ENCODE data around the gene PTPRN2. TPM values are rescaled to one million over a fixed set of nuclear protein-coding genes. Genes with fewer than 3 reads are reported as not detected.

Gene PTPRN2
- total and polyA plus RNA-seq, 7 donors: 0.47 to 0.82 (median 0.51) TPM

DNA sequence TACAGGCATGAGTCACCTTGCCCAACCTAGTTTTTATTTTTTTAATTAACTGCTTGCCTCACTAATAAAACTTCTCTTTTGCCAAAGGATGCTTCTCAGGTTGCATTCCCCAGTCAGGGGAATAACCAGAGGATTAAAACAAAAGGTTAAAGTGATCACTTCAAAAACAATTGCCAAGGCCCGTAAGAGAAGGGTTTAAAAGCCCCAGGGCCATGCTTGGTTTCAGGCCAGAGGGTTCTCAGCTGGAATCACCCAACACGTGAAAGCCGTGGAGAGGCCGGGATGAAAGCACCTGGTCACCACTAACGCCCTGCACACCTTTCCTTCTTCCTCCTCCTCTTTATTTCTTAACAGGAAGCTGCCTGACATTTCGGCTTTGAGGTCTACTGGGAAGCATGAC, 587.5 kb downstream of the PTPRN2 start:
- no peaks in the 10 kb centered on the region for H3K9me3 ChIP-seq
- no peaks in the 10 kb centered on the region for H3K4me1 ChIP-seq
- H3K4me3 ChIP-seq: no peak overlapping the region
- no peak for DNase-seq
- TF ChIP-seq, protein P1, sequence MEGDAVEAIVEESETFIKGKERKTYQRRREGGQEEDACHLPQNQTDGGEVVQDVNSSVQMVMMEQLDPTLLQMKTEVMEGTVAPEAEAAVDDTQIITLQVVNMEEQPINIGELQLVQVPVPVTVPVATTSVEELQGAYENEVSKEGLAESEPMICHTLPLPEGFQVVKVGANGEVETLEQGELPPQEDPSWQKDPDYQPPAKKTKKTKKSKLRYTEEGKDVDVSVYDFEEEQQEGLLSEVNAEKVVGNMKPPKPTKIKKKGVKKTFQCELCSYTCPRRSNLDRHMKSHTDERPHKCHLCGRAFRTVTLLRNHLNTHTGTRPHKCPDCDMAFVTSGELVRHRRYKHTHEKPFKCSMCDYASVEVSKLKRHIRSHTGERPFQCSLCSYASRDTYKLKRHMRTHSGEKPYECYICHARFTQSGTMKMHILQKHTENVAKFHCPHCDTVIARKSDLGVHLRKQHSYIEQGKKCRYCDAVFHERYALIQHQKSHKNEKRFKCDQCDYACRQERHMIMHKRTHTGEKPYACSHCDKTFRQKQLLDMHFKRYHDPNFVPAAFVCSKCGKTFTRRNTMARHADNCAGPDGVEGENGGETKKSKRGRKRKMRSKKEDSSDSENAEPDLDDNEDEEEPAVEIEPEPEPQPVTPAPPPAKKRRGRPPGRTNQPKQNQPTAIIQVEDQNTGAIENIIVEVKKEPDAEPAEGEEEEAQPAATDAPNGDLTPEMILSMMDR (IDR thresholded peaks at IDR 0.05): no peak
- H3K27me3 ChIP-seq (ENCODE audit: insufficient read depth in 3 of 3, low read length in 2 of 3): peaks cover 0 to 4% (median 3%) of the 10 kb centered on the region in 3 donors
- WGBS, 3 donors: 47 to 54% (median 51%) methylated on average over 6 of the region's 6 CpGs
- ATAC-seq: no peak
- no peak overlapping the region for H3K27ac ChIP-seq
- H3K36me3 ChIP-seq (ENCODE audit: insufficient read depth in 1 of 2, low read depth in 1 of 2): no peaks in the 10 kb centered on the region
- intact Hi-C loops (cut with DNase I): no loop called here

DNA sequence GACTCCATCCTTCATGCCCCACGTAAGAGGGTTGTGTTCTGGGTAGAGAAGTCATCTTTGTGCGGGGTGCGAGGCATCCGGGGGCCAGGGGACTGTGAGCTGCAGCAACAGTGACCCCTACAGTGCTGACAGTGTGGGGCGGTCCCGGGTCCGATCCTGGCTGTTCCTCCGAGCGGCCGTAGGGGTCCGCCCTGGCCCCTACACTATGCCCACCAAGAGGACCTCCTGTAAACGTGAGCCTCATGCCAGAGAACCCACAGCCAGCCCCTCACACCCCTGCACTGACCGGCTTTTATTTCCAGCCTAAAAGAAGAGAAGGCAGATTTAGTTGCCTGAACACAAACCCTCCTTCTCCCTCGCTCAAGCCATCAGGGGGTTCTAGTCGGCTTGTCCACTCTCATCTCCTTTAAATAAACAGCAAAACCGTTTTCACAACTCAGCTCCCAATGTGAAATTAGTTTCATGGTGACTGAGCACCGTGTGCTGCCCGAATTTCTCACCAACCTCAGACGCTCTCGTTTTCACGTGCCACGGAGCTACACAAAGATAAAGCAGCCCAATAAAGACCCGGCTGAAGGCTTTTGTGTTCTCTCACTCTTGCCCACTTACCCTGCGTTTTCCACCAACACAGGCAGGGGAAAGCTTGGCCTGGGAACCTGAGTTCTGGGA, 588.6 kb downstream of the PTPRN2 start:
- no peak overlapping the region for H3K4me3 ChIP-seq
- no peak overlapping the region for H3K27ac ChIP-seq
- peaks cover 0 to 4% (median 3%) of the 10 kb centered on the region in 3 donors for H3K27me3 ChIP-seq (ENCODE audit: insufficient read depth in 3 of 3, low read length in 2 of 3)
- no peaks in the 10 kb centered on the region for H3K9me3 ChIP-seq
- no peaks in the 10 kb centered on the region for H3K36me3 ChIP-seq (ENCODE audit: insufficient read depth in 1 of 2, low read depth in 1 of 2)
- H3K4me1 ChIP-seq: no peaks in the 10 kb centered on the region
- TF ChIP-seq, protein P1 (IDR thresholded peaks at IDR 0.05): no peak
- ATAC-seq (no peak), DNase-seq (no peak)
- 59 to 69% (median 66%) methylated on average over 24 of the region's 24 CpGs for WGBS, 3 donors
- intact Hi-C loops (cut with DNase I): no loop called here

DNA sequence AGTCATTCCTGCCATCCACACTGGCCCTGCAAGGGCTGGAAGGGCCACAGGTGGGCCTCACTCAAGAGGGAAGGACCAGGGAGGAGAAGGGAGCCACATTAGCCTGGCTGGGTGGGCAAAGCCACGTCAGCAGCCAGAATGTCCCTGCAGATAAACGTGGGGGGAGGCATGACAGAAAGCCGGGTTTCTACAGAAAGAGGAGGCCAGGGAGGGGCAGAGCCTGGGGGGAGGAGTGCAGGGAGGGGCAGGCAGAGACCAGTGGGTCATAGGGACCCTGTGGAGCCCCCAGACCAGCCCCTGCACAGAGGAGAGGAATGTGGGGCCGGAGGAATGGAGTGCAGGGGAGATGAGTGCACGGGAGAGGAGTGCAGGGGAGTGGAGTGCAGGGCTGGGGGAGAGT, 590.2 kb downstream of the PTPRN2 start:
- ATAC-seq: no peak
- TF ChIP-seq, protein P1 (IDR thresholded peaks at IDR 0.05): no peak
- H3K27me3 ChIP-seq (ENCODE audit: insufficient read depth in 3 of 3, low read length in 2 of 3): peaks cover 0 to 4% (median 3%) of the 10 kb centered on the region in 3 donors
- DNase-seq: no peak
- 50 to 66% (median 53%) methylated on average over 5 of the region's 5 CpGs for WGBS, 3 donors
- no peak overlapping the region for H3K4me3 ChIP-seq
- no peaks in the 10 kb centered on the region for H3K9me3 ChIP-seq
- H3K36me3 ChIP-seq (ENCODE audit: insufficient read depth in 1 of 2, low read depth in 1 of 2): no peaks in the 10 kb centered on the region
- H3K27ac ChIP-seq: no peak overlapping the region
- no peaks in the 10 kb centered on the region for H3K4me1 ChIP-seq
- intact Hi-C loops (cut with DNase I): no loop called here

DNA sequence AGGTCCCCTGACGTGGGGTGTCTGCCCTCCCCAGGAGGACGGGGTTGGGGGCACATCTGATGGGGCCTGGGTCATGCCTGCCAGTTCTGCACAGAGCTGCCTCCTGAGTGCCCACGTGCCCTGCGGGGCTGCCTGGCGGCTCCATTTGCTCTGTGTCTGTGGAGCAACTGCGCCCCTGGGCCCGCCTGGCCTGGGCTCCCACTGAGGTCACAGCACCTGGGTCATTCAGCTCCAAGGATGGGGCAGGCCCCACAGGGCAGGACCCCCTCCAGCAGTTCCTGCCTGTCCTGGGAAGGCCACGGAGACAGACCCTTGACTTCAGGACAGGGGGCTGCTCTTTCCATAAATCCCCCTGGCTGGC, 590.6 kb downstream of the PTPRN2 start:
- TF ChIP-seq, protein P1 (IDR thresholded peaks at IDR 0.05): no peak
- H3K27me3 ChIP-seq (ENCODE audit: insufficient read depth in 3 of 3, low read length in 2 of 3): peaks cover 0 to 4% (median 3%) of the 10 kb centered on the region in 3 donors
- H3K27ac ChIP-seq: no peak overlapping the region
- no peak for ATAC-seq
- intact Hi-C loops (cut with DNase I): no loop called here
- 73 to 81% (median 73%) methylated on average over 7 to 8 of the region's 8 CpGs for WGBS, 3 donors
- H3K36me3 ChIP-seq (ENCODE audit: insufficient read depth in 1 of 2, low read depth in 1 of 2): no peaks in the 10 kb centered on the region
- H3K4me1 ChIP-seq: no peaks in the 10 kb centered on the region
- no peak overlapping the region for H3K4me3 ChIP-seq
- DNase-seq: no peak
- H3K9me3 ChIP-seq: no peaks in the 10 kb centered on the region

All from psoas muscle (tissue), 8 donors.